Measurements from ENCODE around the gene SENP6.

Gene SENP6

DNA sequence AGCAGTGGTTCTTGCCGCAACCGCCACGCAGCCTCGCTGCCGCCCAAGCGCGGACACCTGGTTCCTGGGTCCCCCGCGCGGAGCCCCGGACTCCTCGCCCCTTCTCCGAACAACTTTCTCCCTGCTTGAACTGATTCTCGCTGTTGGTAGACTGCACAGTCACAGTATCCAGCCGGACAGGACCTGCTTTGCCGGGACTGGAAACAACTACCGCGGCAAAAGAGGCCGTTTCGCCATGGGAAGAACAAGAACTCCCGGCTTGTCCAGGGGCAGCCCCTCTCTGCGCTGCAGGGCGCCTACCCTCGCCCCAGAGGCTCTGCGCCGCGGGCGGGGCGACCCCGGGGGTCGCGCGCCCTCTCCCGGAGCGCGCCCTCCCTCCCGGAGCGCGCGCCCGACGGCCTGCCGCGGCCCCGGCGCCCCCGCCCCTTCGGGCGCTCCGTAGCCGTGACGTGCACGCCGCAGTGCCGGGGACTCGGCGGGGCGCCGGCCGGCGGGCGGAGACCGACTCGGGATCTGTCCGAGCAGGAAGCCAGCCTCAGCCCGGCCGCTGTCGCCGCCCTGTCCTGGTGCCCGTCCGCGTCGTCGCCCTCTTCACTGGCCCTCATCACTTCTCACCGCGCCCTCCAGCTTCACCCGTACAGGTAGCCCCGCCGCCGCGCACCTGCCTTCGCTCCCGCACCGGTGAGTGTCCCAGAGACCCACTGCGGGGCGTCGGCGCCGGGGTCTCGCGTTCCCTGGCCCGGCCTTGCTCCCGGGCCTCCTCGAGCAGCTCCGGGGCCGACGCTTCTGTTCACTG, 147.3 kb downstream of the SENP6 start, which contains the start of gene MYO6:
Gene MYO6 (plus strand): TSS at position 497 of the 796 bp plus-strand sequence. CDS start 68,309 bp downstream, outside the sequence.
- peak; percentile 88 for DNase-seq (ENCODE audit: low spot score)

DNA sequence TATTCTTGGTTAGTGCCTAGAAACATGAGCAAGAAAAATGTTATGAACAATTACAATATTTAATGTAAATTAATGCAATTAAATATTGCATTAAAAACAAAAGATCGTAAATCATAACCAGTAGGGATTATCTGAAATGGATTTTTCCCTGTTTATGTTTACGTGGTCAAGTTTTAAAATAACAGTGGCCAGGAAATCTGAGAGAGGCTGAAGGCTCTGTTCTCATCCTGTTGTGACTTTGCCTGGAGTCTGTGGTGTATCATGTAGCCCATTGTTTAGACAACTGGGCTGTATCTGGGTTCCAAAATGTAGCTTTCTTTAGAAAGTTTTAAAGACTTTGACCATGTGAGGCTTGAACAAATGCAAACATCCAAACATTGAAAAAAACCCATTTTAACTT, 149.8 kb downstream of the SENP6 start:
- DNase-seq (ENCODE audit: low spot score) = no peak

DNA sequence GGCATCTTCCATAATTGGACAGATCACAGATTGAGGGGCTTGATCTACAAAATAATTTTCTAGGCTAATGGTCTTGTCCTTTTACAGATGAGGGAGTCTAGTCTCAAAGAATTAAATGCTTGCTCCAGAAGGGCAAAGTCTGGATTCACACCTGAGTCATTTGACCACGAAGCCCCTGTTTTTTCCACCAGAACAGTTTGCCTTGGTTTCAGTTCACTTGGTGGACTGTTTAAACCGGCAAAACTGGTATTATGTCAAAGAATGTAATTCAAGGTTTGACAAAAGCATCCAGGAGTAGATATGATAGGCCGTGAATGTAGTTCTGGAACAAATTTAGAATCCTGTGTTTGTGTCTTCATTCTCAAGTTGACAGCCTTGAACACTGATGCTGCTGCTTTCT, 150.7 kb downstream of the SENP6 start:
- no peak for DNase-seq (ENCODE audit: low spot score)

DNA sequence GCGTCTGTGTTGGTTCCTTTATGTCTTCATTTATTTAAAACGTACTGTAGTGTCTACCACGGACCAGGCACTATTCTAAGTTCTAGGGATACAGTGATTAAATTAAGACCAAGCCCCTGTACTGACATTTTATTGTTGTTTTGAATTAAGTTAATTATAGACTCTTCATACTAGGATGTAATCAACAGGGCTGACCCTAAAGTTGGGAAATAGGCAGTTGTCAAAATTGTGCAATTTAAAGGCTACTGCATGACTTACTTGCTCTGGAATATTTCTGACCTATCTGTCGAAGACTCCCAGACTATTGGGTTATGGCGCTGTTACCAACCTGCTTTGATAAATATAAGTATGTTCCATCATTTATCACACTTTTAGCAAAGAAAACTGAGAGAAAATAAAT, 154.0 kb downstream of the SENP6 start:
- no peak for DNase-seq (ENCODE audit: low spot score)

DNA sequence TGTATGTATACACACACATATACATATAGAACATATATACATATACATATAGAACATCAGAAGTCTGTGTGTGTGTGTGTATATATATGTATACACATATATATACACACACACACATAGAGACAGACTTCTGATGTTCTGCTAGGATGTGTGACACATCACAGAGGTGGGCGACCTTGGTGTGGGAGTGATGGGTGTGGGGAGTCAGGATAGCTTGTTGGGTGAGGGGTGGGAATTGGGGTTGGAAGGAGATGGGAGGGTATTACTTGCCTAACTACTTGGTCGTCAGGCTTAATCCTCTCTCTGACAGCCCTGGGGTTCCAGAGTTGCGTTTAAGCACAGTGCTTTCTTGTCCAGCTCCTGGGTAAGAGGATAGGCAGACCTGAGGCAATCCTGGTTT, 155.6 kb downstream of the SENP6 start:
- DNase-seq (ENCODE audit: low spot score) = no peak

DNA sequence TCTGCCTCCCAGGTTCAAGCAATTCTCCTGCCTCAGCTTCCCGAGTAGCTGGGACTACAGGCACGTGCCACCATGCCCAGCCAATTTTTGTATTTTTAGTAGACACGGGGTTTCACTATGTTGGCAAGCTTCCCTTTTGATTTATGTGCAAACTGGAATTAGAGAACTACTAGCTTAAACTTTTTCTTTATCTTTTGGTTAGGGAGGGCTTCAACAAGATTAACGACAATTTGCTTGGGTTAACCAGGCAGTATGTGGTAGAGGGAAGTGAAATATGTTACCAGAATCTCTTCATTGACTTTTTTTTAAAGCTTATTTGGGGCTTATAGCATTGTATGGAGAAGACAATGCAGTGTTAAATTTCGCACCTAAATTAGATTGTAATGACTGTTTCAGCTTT, 156.4 kb downstream of the SENP6 start:
- no peak for DNase-seq (ENCODE audit: low spot score)

DNA sequence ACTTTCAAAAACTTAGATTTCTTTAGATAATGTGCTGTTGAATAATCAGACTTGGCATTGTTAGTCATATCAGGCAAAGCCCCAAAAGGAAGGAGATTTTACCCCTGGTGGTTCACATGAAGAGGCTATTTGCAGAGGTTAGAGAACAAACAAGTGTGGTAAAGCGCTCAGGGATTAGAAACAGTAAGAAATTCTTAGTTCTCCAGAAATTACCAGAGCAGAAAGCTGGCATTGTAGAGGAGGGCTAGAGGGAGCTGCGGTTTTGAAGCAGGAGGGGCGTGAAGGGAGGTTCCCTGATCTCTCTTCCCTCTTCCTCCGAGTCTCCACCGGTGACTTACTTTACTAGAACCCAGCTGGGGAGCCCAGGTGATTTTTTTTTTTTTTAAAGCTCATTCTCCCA, 157.5 kb downstream of the SENP6 start:
- DNase-seq (ENCODE audit: low spot score) = no peak

DNA sequence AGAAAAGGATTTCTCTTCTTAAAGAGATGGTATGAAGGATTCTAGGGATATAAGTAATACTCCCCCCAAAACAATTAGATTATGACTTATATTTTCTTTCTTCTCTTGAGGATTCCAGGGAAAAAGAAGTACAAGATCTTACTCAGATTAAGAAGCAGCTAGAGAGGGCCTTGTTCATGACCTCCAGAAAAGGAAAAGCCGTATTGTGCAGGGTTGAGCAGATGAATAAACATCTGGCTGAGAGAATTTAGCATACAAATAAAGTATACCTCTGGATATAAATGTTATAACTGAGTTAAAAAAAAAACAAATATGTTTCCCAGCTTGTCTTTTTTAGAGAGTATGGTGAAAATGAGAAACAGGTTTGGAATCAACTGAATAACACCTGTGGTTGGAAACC, 158.6 kb downstream of the SENP6 start:
- DNase-seq (ENCODE audit: low spot score) = no peak

DNA sequence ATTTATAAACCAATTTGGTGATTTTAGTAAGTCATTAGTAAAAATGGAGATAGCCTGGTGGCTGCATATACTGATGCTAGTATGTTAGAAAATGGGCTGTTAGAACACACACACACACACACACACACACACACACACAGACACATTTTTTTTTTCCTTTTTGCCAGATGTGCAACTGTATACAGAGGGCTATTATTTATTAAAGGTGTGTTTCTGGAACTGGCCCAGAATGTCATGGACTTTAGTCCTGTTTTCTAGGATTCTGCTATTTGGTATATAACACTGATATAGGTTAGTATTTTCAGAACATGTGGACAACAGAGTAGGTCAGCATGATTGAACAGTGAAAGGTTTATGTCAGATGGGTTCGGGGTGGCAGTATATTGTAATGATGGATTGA, 159.8 kb downstream of the SENP6 start:
- DNase-seq (ENCODE audit: low spot score) = no peak

DNA sequence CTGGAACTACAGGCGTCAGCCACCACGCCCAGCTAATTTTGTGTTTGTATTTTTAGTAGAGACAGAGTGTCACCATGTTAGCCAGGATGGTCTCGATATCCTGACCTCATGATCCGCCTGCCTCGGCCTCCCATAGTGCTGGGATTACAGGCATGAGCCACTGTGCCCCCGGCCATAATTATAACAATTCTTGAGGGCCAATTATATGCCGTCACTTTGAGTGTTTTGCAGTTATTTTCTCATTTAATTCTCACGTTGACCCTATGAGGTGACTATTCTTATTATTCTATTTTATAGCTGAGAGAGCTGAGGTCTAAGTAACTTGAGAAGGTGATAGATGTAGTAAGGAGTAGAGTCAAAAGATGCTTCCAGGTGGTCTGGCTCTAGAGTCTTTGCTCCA, 160.4 kb downstream of the SENP6 start:
- DNase-seq (ENCODE audit: low spot score) = no peak

DNA sequence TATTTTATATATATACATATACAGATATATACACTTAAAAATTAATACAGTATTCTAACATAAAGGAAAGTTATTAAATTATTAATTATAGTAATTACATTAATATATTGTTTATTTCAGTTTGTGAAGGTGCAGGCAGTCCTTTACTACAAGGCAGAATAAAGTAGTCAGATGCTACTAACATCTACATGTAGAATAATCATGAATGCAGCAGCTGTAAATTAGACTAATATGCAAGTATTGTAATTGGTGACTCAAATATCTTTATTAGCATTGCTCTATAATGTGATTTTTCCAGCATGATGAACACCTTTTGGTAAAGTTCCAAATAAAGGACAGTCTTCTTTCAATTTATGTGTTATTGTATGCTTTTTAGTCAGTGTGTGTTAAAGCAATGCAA, 164.7 kb downstream of the SENP6 start:
- DNase-seq (ENCODE audit: low spot score) = no peak
